ENCODE results near the gene CRYBB1.

Gene CRYBB1

GRCh38 chr22:26552466-26552865, 65.4 kb downstream of the CRYBB1 start:
- no peak for DNase-seq (ENCODE audit: low spot score)

- no peak for DNase-seq (ENCODE audit: low spot score)
Observed at GRCh38 chr22:26551568-26551967, 66.3 kb downstream of the CRYBB1 start.

DNA sequence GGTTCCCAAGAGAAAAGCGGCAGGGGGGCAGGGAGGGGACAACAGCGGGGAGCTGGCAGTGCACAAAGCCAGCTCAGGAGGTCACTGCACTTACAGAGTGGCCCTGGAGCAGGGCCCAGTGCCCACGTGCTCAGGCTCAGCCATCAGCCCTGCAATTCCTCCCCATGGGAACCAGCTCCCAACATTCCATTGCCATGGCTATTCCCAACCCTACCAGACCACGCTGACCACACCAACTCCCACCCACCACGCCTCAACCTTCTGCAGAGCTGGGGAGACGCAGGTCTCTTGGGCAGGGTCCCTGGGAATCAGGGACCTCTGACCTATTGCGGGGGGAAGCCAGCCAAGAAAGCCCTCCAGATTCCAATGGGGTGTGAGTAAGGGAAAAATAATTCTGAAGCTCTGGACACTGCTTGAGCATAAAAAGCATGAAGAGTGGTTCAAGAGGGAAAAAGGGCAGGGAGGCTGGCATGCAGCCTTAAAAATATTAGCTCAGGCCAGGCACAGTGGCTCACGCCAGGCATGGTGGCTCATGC, 67.3 kb downstream of the CRYBB1 start:
- DNase-seq (ENCODE audit: low spot score) = no peak

DNA sequence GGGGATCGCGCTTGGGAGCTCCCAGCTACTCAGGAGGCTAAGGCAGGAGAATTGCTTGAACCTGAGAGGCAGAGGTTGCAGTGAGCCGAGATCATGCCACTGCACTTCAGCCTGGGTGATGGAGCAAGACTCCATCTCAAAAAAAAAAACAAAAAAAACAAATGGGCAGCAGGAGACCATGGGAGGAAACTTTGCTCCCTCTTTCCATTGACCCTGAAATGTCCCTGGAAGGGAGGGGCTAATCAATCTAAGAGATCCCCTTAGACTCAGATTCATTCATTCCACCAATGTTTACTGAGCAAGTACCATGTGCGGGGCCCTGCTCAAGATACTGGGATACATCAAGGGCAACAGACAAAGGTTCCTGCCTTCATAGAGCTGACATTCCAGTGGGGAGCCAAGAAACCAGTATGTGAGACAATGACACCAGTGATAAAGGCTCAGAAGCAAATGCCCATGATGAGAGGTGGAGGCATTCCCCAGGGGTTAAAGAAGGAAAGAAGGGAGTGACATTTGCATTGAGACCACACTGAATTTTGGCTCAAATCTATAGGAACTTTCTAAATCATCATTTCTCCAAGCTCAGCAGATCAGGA, 67.8 kb downstream of the CRYBB1 start:
- DNase-seq (ENCODE audit: low spot score) = no peak
